Smooth muscle cell of the umbilical artery (primary cell): ENCODE measurements around the gene TRPC5OS. TPM values are rescaled to one million over a fixed set of nuclear protein-coding genes. Genes with fewer than 3 reads are reported as not detected.

Source experiments
- total RNA-seq: library from RNA; depleted of rRNA; stranded (reverse); fragments of >200 nt; gene quantifications from 2 replicates; pipeline ENCODE4 v1.2.3, GENCODE V29; 2014

The TRPC5OS gene
- total RNA-seq, result not detected in 2 replicates

DNA sequence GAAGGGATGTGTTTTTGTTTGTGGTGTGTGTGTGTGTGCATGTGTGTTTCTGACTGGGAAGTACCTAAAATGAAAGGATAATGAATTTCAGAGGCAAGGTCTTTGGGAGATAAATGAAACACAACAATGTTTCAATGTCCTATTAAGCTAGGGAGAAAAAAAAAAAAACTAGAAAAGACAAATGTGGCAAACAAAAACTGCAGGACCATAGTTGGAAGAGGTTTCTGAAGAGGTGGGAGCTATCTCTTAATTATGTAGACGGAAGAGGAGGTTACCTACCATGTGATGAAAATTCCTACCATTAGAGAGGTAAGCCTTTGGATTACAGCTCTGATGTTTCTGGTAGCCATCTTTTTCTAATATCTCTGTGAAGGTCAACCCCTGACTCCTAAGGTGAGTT, at the start of gene TRPC5OS:
Gene TRPC5OS, plus strand, starts transcription at position 301 of the 400 bp plus-strand sequence. CDS start 25,669 bp downstream, outside the sequence.

Other genes starting within 250 kb of the TRPC5OS start
- 33.3 and 36.2 TPM in 2 replicates for gene ALG13, start 195.0 kb upstream of the TRPC5OS start, total RNA-seq
- not detected in 2 replicates for gene TRPC5, start 206.6 kb downstream of the TRPC5OS start, total RNA-seq
- gene RTL4, start 206.8 kb downstream of the TRPC5OS start, total RNA-seq, result not detected in 2 replicates